HepG2 (cell line): ENCODE measurements around the gene SPTY2D1. TPM values are rescaled to one million over a fixed set of nuclear protein-coding genes. Genes with fewer than 3 reads are reported as not detected.

ENCODE experiments used
- DBP ChIP-seq: sonication (generic); formaldehyde crosslinking; IDR thresholded peaks from 2 replicates; pipeline ENCODE4 v1.4.0; 2020; ENCODE audit warnings: missing genetic modification reagents; ENCODE audit errors: not compliant biosample characterization
- GFI1 ChIP-seq: sonication (generic); formaldehyde crosslinking; IDR thresholded peaks from 2 replicates; pipeline ENCODE4 v1.5.0; 2020; ENCODE audit warnings: missing genetic modification reagents, mild to moderate bottlenecking, borderline replicate concordance
- HNRNPL ChIP-seq: fragments of 200-400 bp; formaldehyde crosslinking; IDR thresholded peaks from 2 replicates; pipeline ENCODE4 v1.6.1; 2017; ENCODE audit warnings: mild to moderate bottlenecking, low read depth, low read length
- HOXA7 ChIP-seq: sonication (generic); formaldehyde crosslinking; IDR thresholded peaks from 2 replicates; pipeline ENCODE4 v1.8.1; 2022; ENCODE audit warnings: mild to moderate bottlenecking, missing genetic modification reagents, moderate library complexity
- MYC ChIP-seq: sonication (generic); formaldehyde crosslinking; IDR thresholded peaks from 2 replicates; pipeline ENCODE4 v1.9.0; 2021; ENCODE audit warnings: missing genetic modification reagents, borderline replicate concordance
- NAIF1 ChIP-seq: sonication (generic); formaldehyde crosslinking; IDR thresholded peaks from 2 replicates; pipeline ENCODE4 v1.5.0; 2020; ENCODE audit warnings: mild to moderate bottlenecking, missing genetic modification reagents, borderline replicate concordance
- NFYB ChIP-seq: sonication (generic); formaldehyde crosslinking; IDR thresholded peaks from 2 replicates; pipeline ENCODE4 v1.4.0; 2020; ENCODE audit warnings: missing genetic modification reagents
- POGZ ChIP-seq: sonication (generic); formaldehyde crosslinking; IDR thresholded peaks from 2 replicates; pipeline ENCODE4 v1.4.0; 2020; ENCODE audit warnings: mild to moderate bottlenecking, missing genetic modification reagents
- RFX5 ChIP-seq: IDR thresholded peaks from 2 replicates; pipeline ENCODE4 v1.6.1; 2011; ENCODE audit warnings: low read depth, low read length, improper control_type of control experiment
- SAP130 ChIP-seq: IDR thresholded peaks from 2 replicates; pipeline ENCODE4 v1.6.1; 2016; ENCODE audit warnings: low read depth
- THAP8 ChIP-seq: sonication (generic); formaldehyde crosslinking; IDR thresholded peaks from 2 replicates; pipeline ENCODE4 v1.5.1; 2020; ENCODE audit warnings: missing genetic modification reagents, mild to moderate bottlenecking, borderline replicate concordance
- ZNF232 ChIP-seq: sonication (generic); formaldehyde crosslinking; IDR thresholded peaks from 2 replicates; pipeline ENCODE4 v1.4.0; 2020; ENCODE audit warnings: missing genetic modification reagents, borderline replicate concordance
- ZNF691 ChIP-seq: sonication (generic); formaldehyde crosslinking; IDR thresholded peaks from 2 replicates; pipeline ENCODE4 v1.4.0; 2020; ENCODE audit warnings: missing genetic modification reagents, low read depth, mild to moderate bottlenecking, borderline replicate concordance
- ZNF7 ChIP-seq: IDR thresholded peaks from 2 replicates; pipeline ENCODE4 v1.6.1; 2016; ENCODE audit warnings: missing biosample characterization, missing genetic modification reagents
- ZNF782 ChIP-seq: sonication (generic); formaldehyde crosslinking; IDR thresholded peaks from 2 replicates; pipeline ENCODE4 v1.4.0; 2020; ENCODE audit warnings: missing genetic modification reagents, mild to moderate bottlenecking, borderline replicate concordance
- polyA plus RNA-seq, 8 experiments: library from polyadenylated mRNA; depleted of rRNA in 3 of 8; stranded (reverse) in 7 of 8; unstranded in 1 of 8; fragments of >200 nt; fragmentation: Illumina TruSeq in 4 of 8; extraction: Trizol in 4 of 8; gene quantifications; 2 replicates each; pipeline versions ENCODE4 v1.2.1 to v1.2.3, GENCODE V29; 2011 to 2016; ENCODE audit warnings: low read depth in 4 of 8, missing spikeins in 1 of 8, mixed read lengths in 1 of 8; ENCODE audit not compliant: insufficient read depth in 1 of 8
- total RNA-seq, 5 experiments: library from RNA; depleted of rRNA; stranded (reverse); fragments of >200 nt; fragmentation: Illumina TruSeq; extraction: Trizol; gene quantifications; 2 replicates each; pipeline ENCODE4 v1.2.3, GENCODE V29; 2016; ENCODE audit warnings: low read depth in 1 of 5
- TF ChIP-seq, protein P1 (sequence below): sonication (generic); formaldehyde crosslinking; IDR thresholded peaks from 2 replicates; pipeline ENCODE4 v1.4.0; 2020; ENCODE audit warnings: missing genetic modification reagents, borderline replicate concordance
- TF ChIP-seq, protein P2 (sequence below): sonication (generic); formaldehyde crosslinking; IDR thresholded peaks from 2 replicates; pipeline ENCODE4 v1.5.1; 2020; ENCODE audit warnings: mild to moderate bottlenecking, missing genetic modification reagents, borderline replicate concordance

The SPTY2D1 gene
- total and polyA plus RNA-seq, 2 of the 13 experiments (the other 11 are each of a cell fraction or from before 2014, with no cell fraction given) = 6.9 to 14.8 TPM

DNA sequence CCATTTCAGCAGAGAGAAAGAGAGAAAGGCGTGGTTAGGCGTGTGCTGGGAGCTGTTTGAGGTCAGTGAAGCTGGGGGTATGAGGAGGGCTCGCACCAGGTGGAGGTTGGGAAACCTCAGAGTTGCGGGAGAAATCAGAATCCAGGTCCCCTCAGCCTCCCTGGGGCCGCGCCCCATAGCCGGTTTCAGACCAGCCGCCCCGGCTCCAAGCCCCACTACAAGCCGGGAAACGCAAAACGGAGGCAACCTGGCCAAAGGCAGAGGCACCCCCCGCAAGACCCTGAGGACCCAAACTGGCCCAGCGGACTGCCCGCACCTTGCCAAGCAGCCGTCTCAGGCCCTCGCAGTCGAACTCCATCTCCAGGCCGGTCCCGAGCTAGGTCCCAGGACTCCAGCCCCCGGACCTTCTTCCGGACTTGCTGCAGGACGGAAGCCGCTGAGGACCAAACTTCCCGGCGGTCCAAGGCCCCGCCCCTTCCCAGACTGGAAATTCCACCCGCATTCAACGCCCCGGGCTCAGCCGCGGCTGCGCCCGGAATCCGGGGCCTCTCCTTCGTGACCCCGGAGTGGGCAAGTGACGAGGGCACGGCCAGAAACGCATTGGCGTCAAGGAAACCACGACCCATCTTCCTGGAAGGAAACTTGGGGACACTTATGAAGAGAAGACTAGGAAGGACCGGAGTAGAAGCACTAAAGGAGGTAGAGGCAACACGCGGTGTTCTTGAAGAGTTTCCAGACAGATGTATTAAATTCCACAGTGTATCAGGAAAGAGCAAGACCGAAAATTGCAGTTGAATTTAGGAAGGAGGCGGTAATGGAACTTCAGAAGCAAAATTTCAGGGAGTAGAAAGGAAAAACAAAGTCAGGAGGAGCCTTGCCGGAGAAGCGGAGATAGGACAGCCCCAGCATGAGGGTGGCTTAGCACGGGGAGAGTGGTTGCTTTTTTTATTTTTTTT is 45.6 kb downstream of the SPTY2D1 start, which contains the start of gene UEVLD (continued):
- TF ChIP-seq, protein P1, sequence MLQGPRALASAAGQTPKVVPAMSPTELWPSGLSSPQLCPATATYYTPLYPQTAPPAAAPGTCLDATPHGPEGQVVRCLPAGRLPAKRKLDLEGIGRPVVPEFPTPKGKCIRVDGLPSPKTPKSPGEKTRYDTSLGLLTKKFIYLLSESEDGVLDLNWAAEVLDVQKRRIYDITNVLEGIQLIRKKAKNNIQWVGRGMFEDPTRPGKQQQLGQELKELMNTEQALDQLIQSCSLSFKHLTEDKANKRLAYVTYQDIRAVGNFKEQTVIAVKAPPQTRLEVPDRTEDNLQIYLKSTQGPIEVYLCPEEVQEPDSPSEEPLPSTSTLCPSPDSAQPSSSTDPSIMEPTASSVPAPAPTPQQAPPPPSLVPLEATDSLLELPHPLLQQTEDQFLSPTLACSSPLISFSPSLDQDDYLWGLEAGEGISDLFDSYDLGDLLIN (CRISPR knock-in tag) = peak; percentile 63; the same call in 1 of the 2 replicates
- TF ChIP-seq NAIF1 (peak; percentile 61; the same call in 1 of the 2 replicates), GFI1 (CRISPR knock-in tag) (peak; percentile 73; the same call in 1 of the 2 replicates), DBP (CRISPR knock-in tag) (peak; percentile 42), HOXA7 (no peak), ZNF782 (CRISPR knock-in tag) (no peak; the same call in 1 of the 2 replicates), HNRNPL (0 out of 2 replicates have a peak, but pooled peaks have one; percentile 55), THAP8 (CRISPR knock-in tag) (0 out of 2 replicates have a peak, but pooled peaks have one; percentile 21), MYC (CRISPR knock-in tag) (peak; percentile 75), POGZ (CRISPR knock-in tag) (peak; percentile 69), ZNF691 (CRISPR knock-in tag) (peak; percentile 52; the same call in 1 of the 2 replicates), RFX5 (no peak), ZNF7 (CRISPR knock-in tag) (no peak), NFYB (CRISPR knock-in tag) (no peak), ZNF232 (CRISPR knock-in tag) (peak; percentile 87; the same call in 1 of the 2 replicates), SAP130 (CRISPR knock-in tag) (peak; percentile 97)
- TF ChIP-seq, protein P2, sequence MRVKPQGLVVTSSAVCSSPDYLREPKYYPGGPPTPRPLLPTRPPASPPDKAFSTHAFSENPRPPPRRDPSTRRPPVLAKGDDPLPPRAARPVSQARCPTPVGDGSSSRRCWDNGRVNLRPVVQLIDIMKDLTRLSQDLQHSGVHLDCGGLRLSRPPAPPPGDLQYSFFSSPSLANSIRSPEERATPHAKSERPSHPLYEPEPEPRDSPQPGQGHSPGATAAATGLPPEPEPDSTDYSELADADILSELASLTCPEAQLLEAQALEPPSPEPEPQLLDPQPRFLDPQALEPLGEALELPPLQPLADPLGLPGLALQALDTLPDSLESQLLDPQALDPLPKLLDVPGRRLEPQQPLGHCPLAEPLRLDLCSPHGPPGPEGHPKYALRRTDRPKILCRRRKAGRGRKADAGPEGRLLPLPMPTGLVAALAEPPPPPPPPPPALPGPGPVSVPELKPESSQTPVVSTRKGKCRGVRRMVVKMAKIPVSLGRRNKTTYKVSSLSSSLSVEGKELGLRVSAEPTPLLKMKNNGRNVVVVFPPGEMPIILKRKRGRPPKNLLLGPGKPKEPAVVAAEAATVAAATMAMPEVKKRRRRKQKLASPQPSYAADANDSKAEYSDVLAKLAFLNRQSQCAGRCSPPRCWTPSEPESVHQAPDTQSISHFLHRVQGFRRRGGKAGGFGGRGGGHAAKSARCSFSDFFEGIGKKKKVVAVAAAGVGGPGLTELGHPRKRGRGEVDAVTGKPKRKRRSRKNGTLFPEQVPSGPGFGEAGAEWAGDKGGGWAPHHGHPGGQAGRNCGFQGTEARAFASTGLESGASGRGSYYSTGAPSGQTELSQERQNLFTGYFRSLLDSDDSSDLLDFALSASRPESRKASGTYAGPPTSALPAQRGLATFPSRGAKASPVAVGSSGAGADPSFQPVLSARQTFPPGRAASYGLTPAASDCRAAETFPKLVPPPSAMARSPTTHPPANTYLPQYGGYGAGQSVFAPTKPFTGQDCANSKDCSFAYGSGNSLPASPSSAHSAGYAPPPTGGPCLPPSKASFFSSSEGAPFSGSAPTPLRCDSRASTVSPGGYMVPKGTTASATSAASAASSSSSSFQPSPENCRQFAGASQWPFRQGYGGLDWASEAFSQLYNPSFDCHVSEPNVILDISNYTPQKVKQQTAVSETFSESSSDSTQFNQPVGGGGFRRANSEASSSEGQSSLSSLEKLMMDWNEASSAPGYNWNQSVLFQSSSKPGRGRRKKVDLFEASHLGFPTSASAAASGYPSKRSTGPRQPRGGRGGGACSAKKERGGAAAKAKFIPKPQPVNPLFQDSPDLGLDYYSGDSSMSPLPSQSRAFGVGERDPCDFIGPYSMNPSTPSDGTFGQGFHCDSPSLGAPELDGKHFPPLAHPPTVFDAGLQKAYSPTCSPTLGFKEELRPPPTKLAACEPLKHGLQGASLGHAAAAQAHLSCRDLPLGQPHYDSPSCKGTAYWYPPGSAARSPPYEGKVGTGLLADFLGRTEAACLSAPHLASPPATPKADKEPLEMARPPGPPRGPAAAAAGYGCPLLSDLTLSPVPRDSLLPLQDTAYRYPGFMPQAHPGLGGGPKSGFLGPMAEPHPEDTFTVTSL (CRISPR knock-in tag) = peak; percentile 60; the same call in 1 of the 2 replicates
